Activated CD4-positive, alpha-beta T cell treated with anti-CD3 and anti-CD28 coated beads for 4 hours (primary cell): ENCODE results near the gene SLC25A43.
"Not testable (repeated sequence)": the region's sequence is repeated elsewhere in the genome, so short reads cannot be mapped to it uniquely, and the experiment has no call there.

ENCODE experiments used
- DNase-seq, 2 donors: peaks; one replicate each; pipeline ENCODE4 v3.0.0-alpha.2; 2020

Gene SLC25A43

DNA sequence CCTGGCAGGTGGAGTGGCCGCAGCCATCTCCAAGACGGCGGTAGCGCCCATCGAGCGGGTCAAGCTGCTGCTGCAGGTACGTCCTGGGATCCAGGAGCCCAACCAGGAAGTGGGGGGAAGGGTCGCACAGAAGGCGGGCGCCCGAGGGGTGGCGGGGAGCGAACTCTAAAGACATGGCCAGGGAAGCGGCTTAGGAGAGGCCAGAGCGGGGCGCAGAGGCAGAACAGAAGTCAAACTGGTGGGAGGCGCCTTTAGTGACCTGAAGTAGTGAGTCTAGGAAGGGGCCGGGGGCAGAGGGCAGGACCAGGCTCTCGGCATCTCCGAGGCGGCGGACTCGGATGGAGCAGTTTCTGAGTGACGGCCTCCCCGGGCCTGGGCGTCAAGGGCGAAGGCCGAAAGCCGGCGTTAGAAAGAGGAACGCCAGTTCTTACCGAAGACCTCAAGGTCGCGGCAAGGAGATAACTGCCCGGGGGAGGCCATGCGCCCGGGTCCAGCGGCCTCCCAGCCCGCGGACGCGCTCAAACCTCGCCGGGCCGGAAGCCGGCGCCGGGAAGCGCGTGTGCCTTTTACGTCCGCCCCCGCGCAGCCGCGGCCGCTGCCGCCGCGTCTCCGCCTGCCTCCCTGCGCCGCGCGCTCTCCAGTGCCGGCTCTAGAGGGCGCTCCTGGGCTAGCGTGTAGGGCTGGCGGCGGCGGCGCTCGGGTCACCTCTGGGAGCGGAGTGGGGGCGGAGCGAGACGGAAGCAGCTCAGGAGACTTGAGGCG, 69.6 kb downstream of the SLC25A43 start:
- peak; percentile 85 for DNase-seq

- DNase-seq = no peak
These were observed 70.1 kb downstream of the SLC25A43 start for GRCh38 chrX:119469313-119469635.

- DNase-seq = no peak
These were observed 75.7 kb downstream of the SLC25A43 start for GRCh38 chrX:119474615-119475388.

DNA sequence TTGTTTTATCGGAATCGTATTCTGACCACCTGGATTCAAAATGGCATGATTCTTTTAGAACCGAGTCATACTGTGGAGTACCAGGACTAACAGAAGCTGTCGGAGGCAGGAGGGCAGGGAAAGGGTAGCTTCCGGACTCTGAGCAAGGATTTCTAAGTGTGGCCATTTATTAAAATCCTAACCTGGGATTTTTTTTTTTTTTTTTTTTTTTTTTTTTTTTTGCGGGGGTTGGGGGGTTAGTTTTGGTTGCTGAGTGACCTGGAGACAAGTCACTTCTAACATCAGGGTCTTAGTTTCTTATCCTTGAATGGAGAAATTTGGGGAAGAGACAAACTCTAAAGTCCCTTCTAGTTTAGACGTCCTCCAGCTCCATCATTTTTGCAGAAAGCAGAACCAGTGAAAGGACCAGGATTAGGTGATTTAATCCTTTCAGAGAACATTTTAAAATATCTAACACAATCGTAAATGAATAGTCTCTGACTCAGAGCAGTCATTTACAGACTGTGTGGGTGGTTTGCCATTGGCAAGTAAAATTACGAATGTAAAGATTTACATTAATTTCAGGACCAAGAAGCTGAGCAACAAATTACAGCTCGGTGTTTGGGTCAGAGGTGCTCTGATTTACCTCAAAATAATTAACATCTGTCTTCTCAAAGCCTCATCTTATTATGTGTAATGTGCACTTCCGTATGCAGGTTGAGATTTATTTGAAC, 76.4 kb downstream of the SLC25A43 start:
- DNase-seq = no peak

GRCh38 chrX:119477812-119478232, 78.7 kb downstream of the SLC25A43 start:
- no peak for DNase-seq

GRCh38 chrX:119478504-119478903, 79.4 kb downstream of the SLC25A43 start:
- DNase-seq = no peak

GRCh38 chrX:119479845-119480244, 80.7 kb downstream of the SLC25A43 start:
- no peak for DNase-seq

DNA sequence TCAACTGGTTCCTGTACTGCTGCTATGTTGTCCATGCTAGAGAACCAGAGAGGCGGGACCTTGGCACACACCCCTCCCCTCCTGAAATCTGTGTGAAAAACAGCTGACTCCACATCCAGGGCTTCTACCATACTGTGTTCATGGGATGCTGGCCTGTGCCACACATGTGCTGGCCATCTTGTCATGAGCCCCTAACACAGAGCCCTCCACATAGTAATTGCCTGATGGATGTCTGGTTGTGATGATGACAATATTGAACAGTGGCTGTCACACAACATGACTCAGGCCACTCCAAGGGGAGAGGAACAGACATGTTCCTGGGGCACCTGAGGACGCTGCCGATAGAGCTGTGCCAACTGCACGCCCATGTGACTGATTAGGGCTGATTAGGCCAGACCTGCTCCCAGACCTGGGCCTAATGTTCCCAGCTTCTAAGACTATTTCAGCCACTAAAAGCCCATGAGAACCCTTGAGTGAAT, 82.2 kb downstream of the SLC25A43 start:
- no peak for DNase-seq

- no peak for DNase-seq
These were observed 82.9 kb downstream of the SLC25A43 start for GRCh38 chrX:119482041-119482440.

GRCh38 chrX:119482481-119483480, 83.6 kb downstream of the SLC25A43 start:
- DNase-seq = peak; percentile 54 to 56

- DNase-seq = no peak
These were observed 87.6 kb downstream of the SLC25A43 start for GRCh38 chrX:119486745-119487144.

DNA sequence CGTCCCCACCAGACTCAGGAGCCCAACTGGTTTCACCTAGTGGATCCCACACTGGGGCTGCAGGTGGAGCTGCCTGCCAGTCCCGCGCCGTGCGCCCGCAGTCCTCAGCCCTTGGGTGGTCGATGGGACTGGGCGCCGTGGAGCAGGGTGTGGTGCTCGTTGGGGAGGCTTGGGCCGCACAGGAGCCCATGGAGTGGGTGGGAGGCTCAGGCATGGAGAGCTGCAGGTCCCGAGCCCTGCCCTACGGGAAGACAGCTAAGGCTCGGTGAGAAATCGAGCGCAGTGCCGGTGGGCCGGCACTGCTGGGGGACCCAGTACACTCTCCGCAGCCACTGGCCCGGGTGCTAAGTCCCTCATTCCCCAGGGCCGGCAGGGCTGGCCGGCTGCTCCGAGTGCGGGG, 88.6 kb downstream of the SLC25A43 start:
- not testable (repeated sequence) for DNase-seq

- DNase-seq = peak; percentile 19 to 37
These were observed 89.6 kb downstream of the SLC25A43 start for GRCh38 chrX:119488749-119489148.

GRCh38 chrX:119489212-119490074, 90.3 kb downstream of the SLC25A43 start:
- no peak for DNase-seq

DNA sequence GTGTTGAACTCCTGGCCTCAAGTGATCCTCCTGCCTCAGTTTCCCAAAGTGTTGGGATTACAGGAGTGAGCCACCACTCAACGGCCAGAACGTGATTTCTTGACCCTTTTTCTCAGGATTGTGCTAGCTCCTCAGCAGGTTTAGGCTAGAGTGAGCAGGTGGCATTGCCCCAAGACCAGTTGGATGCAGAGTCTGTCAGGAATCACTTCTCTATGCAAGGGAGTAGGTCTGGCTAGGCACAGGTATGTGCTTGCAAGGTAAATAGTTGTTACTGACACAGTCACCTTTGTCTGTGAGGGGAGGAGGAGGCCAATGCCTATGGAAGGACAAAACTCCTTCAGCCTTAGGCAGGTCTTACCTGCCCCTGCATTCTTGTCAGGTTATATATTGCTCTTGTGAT, 93.3 kb downstream of the SLC25A43 start:
- no peak for DNase-seq

GRCh38 chrX:119493851-119494495, 94.8 kb downstream of the SLC25A43 start:
- not testable (repeated sequence) for DNase-seq

DNA sequence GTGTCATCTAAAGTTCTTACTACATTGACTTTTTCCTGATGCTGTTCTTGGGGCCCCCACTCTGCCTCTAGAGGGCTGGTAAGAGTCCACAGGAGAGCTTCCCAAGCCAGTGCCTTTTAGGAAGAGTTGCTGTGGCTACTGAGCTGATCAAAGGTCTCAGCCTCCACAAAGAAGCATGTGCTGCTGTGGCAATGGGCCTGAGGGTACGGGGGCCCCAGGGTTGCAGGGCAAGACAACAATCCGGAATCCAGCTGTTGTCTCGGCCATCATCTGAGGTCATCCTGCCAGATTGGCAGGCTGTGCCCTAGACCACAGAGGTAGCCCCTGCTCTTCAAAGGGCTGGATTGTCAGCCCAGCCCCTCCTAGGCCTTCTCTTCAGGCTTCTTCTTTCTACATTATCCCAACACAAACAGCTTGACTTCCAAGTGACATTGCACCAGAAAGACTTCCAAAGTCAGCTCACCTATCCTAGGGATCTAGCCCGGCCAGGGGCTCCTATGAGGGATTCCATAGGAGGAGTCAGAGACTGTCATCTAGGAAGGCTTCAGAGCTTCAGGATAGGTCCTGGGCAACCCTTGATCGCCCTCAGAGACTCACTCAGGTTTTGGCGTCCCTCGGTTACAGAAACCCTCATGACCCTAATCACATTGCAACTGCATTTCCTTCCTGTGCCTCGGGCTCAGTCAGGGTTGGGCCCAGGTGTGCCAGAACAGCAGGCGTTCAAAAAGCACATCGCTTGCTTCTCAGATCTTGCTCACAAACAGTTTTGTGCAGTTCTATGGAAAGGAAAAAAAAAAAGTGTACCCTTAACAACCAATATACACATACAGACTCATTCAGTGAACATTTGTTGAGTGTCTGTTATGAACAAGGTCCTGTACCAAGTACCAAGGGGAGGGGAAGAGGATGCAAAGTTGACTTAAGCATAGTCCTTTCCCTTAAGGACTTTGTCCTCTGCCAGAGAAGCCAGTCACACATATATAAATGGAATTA, 96.9 kb downstream of the SLC25A43 start:
- DNase-seq = no peak

DNA sequence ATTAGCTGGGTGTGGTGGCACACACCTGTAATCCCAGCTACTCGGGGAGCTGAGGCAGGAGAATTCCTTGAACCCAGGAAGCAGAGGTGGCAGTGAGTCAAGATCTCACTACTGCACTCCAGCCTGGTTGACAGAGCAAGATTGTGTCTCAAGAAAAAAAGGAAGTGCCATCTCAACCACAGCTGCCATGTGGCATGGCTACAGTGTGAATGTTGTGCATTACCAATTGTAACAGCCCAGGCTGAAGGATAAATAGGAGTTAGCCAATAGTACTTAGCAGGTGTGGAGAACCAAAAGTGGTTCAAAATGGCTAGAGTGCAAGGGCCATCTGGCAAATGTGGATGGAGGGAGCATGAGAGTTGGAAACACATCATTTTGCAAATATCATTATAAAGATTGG, 98.0 kb downstream of the SLC25A43 start:
- DNase-seq = no peak

DNA sequence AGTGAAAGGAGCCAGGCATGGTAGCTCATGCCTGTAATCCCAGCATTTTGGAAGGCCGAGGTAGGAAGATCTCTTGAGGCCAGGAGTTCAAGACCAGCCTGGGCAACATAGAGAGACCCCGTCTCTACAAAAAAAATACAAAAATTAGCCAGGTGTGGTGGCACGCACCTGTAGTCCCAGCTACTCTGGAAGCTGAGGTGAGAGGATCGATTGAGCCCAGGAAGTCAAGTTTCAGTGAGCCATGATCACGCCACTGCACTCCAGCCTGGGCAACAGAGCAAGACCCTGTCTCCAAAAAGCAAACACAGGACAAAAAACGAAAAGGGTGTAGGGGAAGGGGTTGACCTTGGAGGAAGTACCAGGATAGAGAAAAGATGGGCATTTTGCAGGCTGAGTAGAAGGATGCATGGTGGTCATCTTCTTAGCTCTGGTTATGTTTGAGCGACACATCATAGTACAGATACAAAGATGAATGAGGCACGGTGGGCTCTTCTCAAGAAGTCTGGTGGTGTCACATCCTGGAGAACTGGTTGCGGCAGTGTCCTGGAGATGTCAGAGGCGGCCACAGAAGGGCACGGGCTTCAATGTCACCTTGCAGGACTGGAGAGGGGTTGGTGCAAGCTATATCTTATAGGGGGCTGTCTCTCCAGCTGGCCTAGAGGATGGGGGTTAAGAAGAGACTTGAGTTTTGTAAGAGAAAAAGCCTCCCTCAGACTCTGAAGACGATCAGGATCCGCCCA, 101.1 kb downstream of the SLC25A43 start:
- DNase-seq = no peak
